NCI-H82 (cell line): ENCODE measurements around the gene FSTL4.
A peak's percentile ranks its signal among the peaks of the same experiment; 100 is the strongest.
"Not testable (repeated sequence)": the region's sequence is repeated elsewhere in the genome, so short reads cannot be mapped to it uniquely, and the experiment has no call there.

Experiments used
- DNase-seq: peaks from one replicate; lab custom pipeline; 2025; lab: John Stamatoyannopoulos, UW

Gene FSTL4

DNA sequence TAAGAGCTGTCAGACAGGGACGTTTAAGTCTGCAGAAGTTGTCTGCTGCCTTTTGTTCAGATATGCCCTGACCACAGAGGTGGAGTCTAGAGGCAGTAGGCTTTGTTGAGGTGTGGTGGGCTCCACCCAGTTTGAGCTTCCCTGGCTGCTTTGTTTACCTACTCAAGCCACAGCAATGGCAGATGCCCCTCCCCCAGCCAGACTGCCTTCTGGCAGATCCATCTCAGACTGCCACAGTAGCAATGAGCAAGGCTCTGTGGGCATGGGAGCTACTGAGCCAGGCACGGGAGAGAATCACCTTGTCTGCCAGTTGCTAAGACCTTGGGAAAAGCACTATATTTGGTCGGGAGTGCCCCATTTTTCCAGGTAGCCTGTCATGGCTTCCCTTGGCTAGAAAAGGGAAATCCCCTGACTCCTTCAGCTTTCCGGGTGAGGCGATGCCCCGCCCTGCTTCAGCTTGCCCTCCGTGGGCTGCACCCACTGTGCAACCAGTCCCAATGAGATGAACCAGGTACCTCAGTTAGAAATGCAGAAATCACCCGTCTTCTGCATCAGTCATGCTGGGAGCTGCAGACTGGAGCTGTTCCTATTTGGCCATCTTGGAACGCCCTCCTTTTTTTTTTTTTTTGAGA lies 441.5 kb downstream of the FSTL4 start:
- not testable (repeated sequence) for DNase-seq

DNA sequence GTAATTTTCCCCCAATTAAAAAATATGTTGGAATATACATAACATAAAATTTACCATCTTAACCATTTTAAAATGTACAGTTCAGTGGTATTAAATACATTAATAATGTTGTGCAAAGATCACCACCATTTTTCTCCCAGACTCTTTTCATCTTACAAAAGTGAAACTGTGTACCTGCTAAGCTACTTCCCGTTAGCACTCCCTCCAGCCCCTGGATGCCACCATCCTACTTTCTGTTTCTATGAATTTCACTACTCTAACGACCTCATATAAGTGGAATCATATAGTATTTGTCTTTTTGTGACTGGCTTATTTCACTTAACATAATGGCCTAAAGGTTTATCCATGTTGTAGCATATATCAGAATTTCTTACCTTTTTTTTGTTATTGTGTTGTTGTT lies 447.6 kb downstream of the FSTL4 start:
- DNase-seq = no peak

- no peak for DNase-seq
Observed at GRCh38 chr5:133163839-133164238, 448.5 kb downstream of the FSTL4 start.

DNA sequence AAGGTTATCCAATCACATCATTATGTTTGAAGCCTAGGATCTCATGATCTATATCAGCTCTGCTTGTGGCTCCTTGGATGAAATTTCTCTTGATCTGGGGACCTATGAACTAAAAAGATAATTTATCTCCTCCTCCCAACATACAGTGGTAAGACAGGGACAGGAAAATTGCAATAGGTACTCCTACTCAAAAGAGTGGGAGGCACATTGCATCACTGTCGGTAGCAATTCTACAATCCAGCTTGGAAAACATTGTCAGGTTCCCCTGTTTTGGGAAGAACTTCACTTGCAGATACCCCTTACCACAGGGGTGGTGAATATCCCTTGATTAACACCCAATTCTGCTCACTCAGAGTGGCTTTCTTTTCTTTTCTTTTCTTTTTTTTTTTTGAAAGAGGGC lies 452.8 kb downstream of the FSTL4 start:
- DNase-seq = no peak

DNA sequence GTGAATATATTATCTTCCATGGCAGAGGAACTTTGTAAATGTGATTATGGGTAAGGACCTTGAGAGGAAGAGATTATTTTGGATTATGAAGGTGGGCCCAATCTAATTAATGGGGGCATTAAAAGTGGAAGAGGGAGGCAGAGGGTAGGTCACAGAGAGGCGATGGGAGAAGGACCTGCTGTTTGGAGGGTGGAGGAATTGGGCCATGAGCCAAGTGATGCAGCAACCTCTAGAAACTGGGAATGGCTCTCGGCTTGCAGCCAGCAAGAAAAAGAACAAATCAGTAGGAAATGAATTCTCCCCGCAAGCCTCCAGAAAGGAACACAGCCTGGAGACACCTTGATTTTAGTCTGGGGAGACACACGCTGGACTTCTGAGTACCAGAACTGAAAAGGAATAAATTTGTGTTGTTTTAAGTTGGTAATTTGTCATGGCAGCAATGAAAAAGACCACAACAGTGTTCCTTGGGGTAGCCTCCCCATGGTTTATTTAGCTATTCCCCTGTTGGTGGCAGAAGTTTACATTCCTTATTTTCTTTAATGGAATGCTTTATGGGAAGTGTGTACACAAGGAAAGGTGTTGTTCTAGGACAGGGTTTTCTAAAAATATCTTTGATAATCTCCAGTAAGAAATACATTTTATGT lies 456.9 kb downstream of the FSTL4 start:
- peak; percentile 97 for DNase-seq

DNA sequence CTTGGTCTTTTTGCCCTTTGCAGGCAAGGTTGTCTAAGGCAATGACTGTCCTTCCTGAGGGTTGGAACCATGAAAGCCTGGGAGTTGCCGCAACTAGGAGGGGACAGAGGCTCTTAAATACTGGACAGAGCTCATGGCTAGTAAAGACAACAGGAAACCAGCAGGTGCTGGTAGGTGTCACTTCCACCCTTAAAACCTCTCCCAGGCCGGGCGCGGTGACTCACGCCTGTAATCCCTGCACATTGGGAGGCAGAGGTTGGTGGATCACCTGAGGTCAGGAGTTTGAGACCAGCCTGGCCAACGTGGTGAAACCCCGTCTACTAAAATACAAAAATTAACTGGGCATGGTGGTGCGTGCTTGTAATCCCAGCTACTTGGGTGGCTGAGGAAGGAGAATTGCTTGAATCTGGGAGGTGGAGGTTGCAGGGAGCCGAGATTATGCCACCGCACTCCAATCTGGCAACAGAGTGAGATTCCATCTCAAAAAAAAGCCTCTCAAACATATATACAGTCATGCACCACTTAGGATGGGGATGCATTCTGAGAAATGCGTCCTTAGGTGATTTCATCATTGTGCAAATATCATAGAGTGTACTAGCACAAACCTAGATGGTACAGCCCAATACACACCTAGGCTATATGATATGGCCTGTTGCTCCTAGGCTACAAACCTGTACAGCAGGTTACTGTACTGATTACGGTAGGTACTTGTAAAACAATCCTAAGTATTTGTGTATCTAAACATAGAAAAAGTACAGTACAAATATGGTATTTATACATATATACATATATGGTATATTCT lies 457.9 kb downstream of the FSTL4 start:
- peak; percentile 14 for DNase-seq

- no peak for DNase-seq
Observed at GRCh38 chr5:133150909-133151544, 461.3 kb downstream of the FSTL4 start.

GRCh38 chr5:133149345-133149744 lies 463.0 kb downstream of the FSTL4 start:
- peak; percentile 86 for DNase-seq

GRCh38 chr5:133147815-133148567 lies 464.4 kb downstream of the FSTL4 start:
- DNase-seq = no peak

GRCh38 chr5:133147411-133147810 lies 464.9 kb downstream of the FSTL4 start:
- DNase-seq = peak; percentile 35
